SK-N-SH (cell line): ENCODE data around the gene PFDN1.

ENCODE experiments used
- CTCF ChIP-seq: fragments of 200-600 bp; sonication (generic); IDR thresholded peaks from 2 replicates; pipeline ENCODE4 v1.6.1; 2017; ENCODE audit warnings: antibody characterized with exemption, mild to moderate bottlenecking, moderate library complexity
- EZH2phosphoT487 ChIP-seq: fragments of 200-600 bp; sonication (generic); IDR thresholded peaks from 2 replicates; pipeline ENCODE4 v1.6.1; 2017; ENCODE audit warnings: low read depth, mixed run types, mild to moderate bottlenecking, antibody characterized with exemption, moderate library complexity, borderline replicate concordance
- MAX ChIP-seq: IDR thresholded peaks from 2 replicates; pipeline ENCODE4 v1.4.0; 2012; ENCODE audit warnings: low read depth
- POLR2AphosphoS5 ChIP-seq: IDR thresholded peaks from 2 replicates; pipeline ENCODE4 v1.6.1; 2012; ENCODE audit warnings: low read depth, low read length
- SIN3A ChIP-seq: IDR thresholded peaks from 2 replicates; pipeline ENCODE4 v1.6.1; 2012; ENCODE audit warnings: low read depth, mild to moderate bottlenecking, low read length, moderate library complexity, borderline replicate concordance
- USF2 ChIP-seq: fragments of 150-350 bp; IDR thresholded peaks from 2 replicates; pipeline ENCODE4 v1.6.1; 2017; ENCODE audit warnings: antibody characterized with exemption, low read length, low read depth, borderline replicate concordance

GRCh38 chr5:140228364-140228837 is 74.5 kb downstream of the PFDN1 start:
- TF ChIP-seq EZH2phosphoT487 (no peak), POLR2AphosphoS5 (no peak), CTCF (no peak), SIN3A (no peak), USF2 (no peak), MAX (no peak)
